Measurements from ENCODE around the gene ASTN2. TPM values are rescaled to one million over a fixed set of nuclear protein-coding genes. Genes with fewer than 3 reads are reported as not detected.

Gene ASTN2
- total and polyA plus RNA-seq, 10 of the 15 experiments (the other 5 are each of a cell fraction or from before 2014, with no cell fraction given), result 1.4 to 15.7 (median 7.0) TPM

DNA sequence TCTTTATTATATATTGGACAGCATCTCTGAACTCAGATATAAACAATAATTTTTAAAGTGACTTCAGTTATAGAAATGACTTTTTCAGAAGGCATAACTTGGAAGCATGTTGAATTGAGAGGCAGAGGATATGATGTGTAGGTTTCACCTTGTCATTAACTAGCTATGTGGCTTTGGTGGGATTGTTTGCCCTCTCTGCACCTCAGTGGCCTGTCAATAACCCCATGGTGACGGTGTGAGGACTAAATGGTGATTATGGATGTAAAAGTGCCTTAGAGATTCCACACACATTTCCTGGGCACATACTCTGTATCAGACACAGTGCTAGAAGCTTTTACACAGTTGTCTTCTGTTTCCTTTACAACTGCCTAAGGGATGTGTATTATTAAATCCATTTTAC lies 962.6 kb downstream of the ASTN2 start:
- no peak overlapping the region for H3K4me2 ChIP-seq (ENCODE audit: control insufficient read depth, insufficient read depth)
- H3K4me3 ChIP-seq, result no peak overlapping the region
- ChIA-PET CTCF (no interaction called here), SMC1A (ENCODE audit: uncharacterized antibody, unreplicated experiment) (no interaction called here), POLR2A (no interaction called here), RAD21 (ENCODE audit: unreplicated experiment) (no interaction called here)
- in situ Hi-C loops (cut with MboI), result no loop called here
- TF ChIP-seq RUNX3 (IDR thresholded peaks at IDR 0.05; ENCODE audit: low read length) (peak; percentile 58), LARP7 (IDR thresholded peaks at IDR 0.05) (no peak), PBX3 (IDR thresholded peaks at IDR 0.05; ENCODE audit: insufficient replicate concordance, low read depth, low read length) (peak; percentile 31), ZSCAN29 (IDR thresholded peaks at IDR 0.05) (no peak), ETV6 (conservative IDR thresholded peaks at IDR 0.05 in 1 of 2, IDR thresholded peaks at IDR 0.05 in 1 of 2; ENCODE audit: borderline replicate concordance in 1 of 2, low read depth in 1 of 2) (no peak), MXI1 (IDR thresholded peaks at IDR 0.05; ENCODE audit: low read depth, low read length) (no peak), ZNF217 (IDR thresholded peaks at IDR 0.05) (no peak), DPF2 (IDR thresholded peaks at IDR 0.05) (no peak)
- TF ChIP-seq, protein P1, sequence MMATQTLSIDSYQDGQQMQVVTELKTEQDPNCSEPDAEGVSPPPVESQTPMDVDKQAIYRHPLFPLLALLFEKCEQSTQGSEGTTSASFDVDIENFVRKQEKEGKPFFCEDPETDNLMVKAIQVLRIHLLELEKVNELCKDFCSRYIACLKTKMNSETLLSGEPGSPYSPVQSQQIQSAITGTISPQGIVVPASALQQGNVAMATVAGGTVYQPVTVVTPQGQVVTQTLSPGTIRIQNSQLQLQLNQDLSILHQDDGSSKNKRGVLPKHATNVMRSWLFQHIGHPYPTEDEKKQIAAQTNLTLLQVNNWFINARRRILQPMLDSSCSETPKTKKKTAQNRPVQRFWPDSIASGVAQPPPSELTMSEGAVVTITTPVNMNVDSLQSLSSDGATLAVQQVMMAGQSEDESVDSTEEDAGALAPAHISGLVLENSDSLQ (IDR thresholded peaks at IDR 0.05), result peak; percentile 84
- TF ChIP-seq, protein P2, sequence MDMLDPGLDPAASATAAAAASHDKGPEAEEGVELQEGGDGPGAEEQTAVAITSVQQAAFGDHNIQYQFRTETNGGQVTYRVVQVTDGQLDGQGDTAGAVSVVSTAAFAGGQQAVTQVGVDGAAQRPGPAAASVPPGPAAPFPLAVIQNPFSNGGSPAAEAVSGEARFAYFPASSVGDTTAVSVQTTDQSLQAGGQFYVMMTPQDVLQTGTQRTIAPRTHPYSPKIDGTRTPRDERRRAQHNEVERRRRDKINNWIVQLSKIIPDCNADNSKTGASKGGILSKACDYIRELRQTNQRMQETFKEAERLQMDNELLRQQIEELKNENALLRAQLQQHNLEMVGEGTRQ (IDR thresholded peaks at IDR 0.05; ENCODE audit: borderline replicate concordance, low read depth, low read length), result no peak
- peaks cover 2% of the 10 kb centered on the region; the same call in 2 of the 3 replicates for H3K9me3 ChIP-seq (replicated peaks; ENCODE audit: control insufficient read depth, insufficient read depth, low read length)
- 67% methylated on average over 1 of the region's 1 CpG for WGBS (ENCODE audit: insufficient coverage, insufficient replicate concordance, low lambda C conversion rate, missing lambda C conversion rate)
- H4K20me1 ChIP-seq (ENCODE audit: control insufficient read depth, insufficient read depth), result no peaks in the 10 kb centered on the region
- H3K36me3 ChIP-seq (ENCODE audit: control insufficient read depth in 2 of 2, insufficient read depth in 2 of 2, low read length in 1 of 2), result no peaks in the 10 kb centered on the region
- no peak overlapping the region for H3K27ac ChIP-seq (ENCODE audit: control insufficient read depth, insufficient read depth)
- ATAC-seq (no peak; the same call in 2 of the 3 replicates), FAIRE-seq (no peak), DNase-seq (ENCODE audit: low read depth, low spot score) (no peak)
- no peaks in the 10 kb centered on the region for H3K79me2 ChIP-seq (ENCODE audit: control insufficient read depth, insufficient read depth, low read length)
- H3K27me3 ChIP-seq (replicated peaks in 1 of 2; ENCODE audit: control insufficient read depth in 2 of 2, insufficient read depth in 2 of 2, low read length in 1 of 2), result no peaks in the 10 kb centered on the region
- no peak overlapping the region for H2AFZ ChIP-seq (ENCODE audit: control insufficient read depth, low read depth, low read length)
- H3K9ac ChIP-seq (ENCODE audit: control insufficient read depth, insufficient read depth, low read length), result no peak overlapping the region
- peaks cover 9% of the 10 kb centered on the region for H3K4me1 ChIP-seq (ENCODE audit: control insufficient read depth, insufficient read depth, low read length)
- no TSS peak for BruUV-seq (replicated peaks)
- intact Hi-C loops (cut with micrococcal nuclease; ENCODE audit: unreplicated experiment), result no loop called here
